D721Med (cell line): ENCODE data around the gene KCNQ2.
"Not testable (repeated sequence)": the region's sequence is repeated elsewhere in the genome, so short reads cannot be mapped to it uniquely, and the experiment has no call there.

ENCODE experiments used
- DNase-seq: peaks from one replicate; pipeline ENCODE4 v3.0.0; 2011; ENCODE audit warnings: low spot score; ENCODE audit not compliant: insufficient read length
- FAIRE-seq: peaks from 2 replicates; lab custom pipeline; 2011; peaks lifted over from hg19 to GRCh38; lab: Jason Lieb, UNC
- TF ChIP-seq, protein P1 (sequence below): IDR thresholded peaks from 2 replicates; pipeline ENCODE4 v1.5.1; 2012; ENCODE audit warnings: mild to moderate bottlenecking, control low read depth; ENCODE audit not compliant: insufficient read depth; ENCODE audit errors: missing control alignments

Gene KCNQ2

GRCh38 chr20:63482021-63482587 is 9.6 kb upstream of the KCNQ2 start:
- TF ChIP-seq, protein P1, sequence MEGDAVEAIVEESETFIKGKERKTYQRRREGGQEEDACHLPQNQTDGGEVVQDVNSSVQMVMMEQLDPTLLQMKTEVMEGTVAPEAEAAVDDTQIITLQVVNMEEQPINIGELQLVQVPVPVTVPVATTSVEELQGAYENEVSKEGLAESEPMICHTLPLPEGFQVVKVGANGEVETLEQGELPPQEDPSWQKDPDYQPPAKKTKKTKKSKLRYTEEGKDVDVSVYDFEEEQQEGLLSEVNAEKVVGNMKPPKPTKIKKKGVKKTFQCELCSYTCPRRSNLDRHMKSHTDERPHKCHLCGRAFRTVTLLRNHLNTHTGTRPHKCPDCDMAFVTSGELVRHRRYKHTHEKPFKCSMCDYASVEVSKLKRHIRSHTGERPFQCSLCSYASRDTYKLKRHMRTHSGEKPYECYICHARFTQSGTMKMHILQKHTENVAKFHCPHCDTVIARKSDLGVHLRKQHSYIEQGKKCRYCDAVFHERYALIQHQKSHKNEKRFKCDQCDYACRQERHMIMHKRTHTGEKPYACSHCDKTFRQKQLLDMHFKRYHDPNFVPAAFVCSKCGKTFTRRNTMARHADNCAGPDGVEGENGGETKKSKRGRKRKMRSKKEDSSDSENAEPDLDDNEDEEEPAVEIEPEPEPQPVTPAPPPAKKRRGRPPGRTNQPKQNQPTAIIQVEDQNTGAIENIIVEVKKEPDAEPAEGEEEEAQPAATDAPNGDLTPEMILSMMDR, result no peak
- no peak for DNase-seq
- no peak for FAIRE-seq

GRCh38 chr20:63481503-63481902 is 9.0 kb upstream of the KCNQ2 start:
- no peak for FAIRE-seq
- DNase-seq, result no peak
- TF ChIP-seq, protein P1, result no peak

GRCh38 chr20:63479695-63480419 is 7.4 kb upstream of the KCNQ2 start:
- FAIRE-seq, result not testable (repeated sequence)

GRCh38 chr20:63478346-63479302 is 6.2 kb upstream of the KCNQ2 start:
- DNase-seq, result no peak
- no peak for FAIRE-seq
- TF ChIP-seq, protein P1, result no peak

More at GRCh38 chr20:63479695-63480419, 7.4 kb upstream of the KCNQ2 start:
- DNase-seq, result not testable (repeated sequence)

- DNase-seq (no peak), FAIRE-seq (no peak)
- TF ChIP-seq, protein P1, result no peak
Observed at GRCh38 chr20:63477944-63478343, 5.5 kb upstream of the KCNQ2 start.

GRCh38 chr20:63477061-63477616 is 4.7 kb upstream of the KCNQ2 start:
- DNase-seq (no peak), FAIRE-seq (no peak)
- TF ChIP-seq, protein P1, result no peak

DNA sequence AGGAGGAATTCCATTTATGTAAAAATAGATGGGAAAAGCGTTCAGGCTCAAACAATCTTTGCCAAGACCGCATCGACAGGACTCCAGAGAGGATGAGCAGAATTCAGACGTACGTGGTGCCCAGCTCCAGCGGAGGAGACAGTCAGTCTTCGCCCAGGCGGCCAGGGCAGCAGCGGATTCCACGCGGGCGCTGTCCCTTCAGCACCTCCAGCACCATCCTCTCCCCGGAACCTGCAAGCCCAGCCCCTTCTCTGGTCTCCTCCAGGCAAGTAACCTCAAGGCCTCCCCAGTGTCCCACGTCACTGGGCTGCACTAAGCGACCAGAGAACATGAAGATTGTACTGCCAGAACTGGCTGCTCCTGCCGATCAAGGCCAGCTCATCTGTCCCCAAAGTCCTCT is 2.8 kb upstream of the KCNQ2 start:
- TF ChIP-seq, protein P1, result no peak
- FAIRE-seq (no peak), DNase-seq (no peak)
